RPMI8226 (cell line): ENCODE data around the gene MIGA2.

Source experiments
- DNase-seq: peaks from one replicate; pipeline ENCODE4 v3.0.0-alpha.2; 2015

MIGA2 gene

GRCh38 chr9:129076640-129077037, 40.2 kb downstream of the MIGA2 start:
- no peak for DNase-seq

GRCh38 chr9:129077236-129077635, 40.8 kb downstream of the MIGA2 start:
- DNase-seq: no peak

- no peak for DNase-seq
Measured at GRCh38 chr9:129078691-129079503, 42.5 kb downstream of the MIGA2 start.

- DNase-seq: no peak
Measured at GRCh38 chr9:129079829-129080228, 43.4 kb downstream of the MIGA2 start.

GRCh38 chr9:129080298-129080600, 43.8 kb downstream of the MIGA2 start:
- DNase-seq: no peak

GRCh38 chr9:129080601-129081387, 44.4 kb downstream of the MIGA2 start, which contains the start of gene DOLPP1:
Gene DOLPP1, plus strand, starts transcription at chr9:129081111. Its CDS starts 21 bp downstream, at chr9:129081132.
- DNase-seq: peak; percentile 100

GRCh38 chr9:129081388-129081904, 45.0 kb downstream of the MIGA2 start:
- peak; percentile 29 for DNase-seq

GRCh38 chr9:129084087-129084486, 47.7 kb downstream of the MIGA2 start:
- no peak for DNase-seq

GRCh38 chr9:129089246-129089645, 52.8 kb downstream of the MIGA2 start:
- no peak for DNase-seq

- no peak for DNase-seq
Measured at GRCh38 chr9:129093602-129094386, 57.4 kb downstream of the MIGA2 start.

GRCh38 chr9:129094387-129095169, 58.2 kb downstream of the MIGA2 start:
- DNase-seq: no peak

- DNase-seq: no peak
Measured at GRCh38 chr9:129095170-129095667, 58.8 kb downstream of the MIGA2 start.

GRCh38 chr9:129095908-129096307, 59.5 kb downstream of the MIGA2 start:
- DNase-seq: no peak

- no peak for DNase-seq
Measured at GRCh38 chr9:129097671-129098306, 61.4 kb downstream of the MIGA2 start.

GRCh38 chr9:129098328-129098727, 61.9 kb downstream of the MIGA2 start:
- no peak for DNase-seq

- peak; percentile 22 for DNase-seq
Measured at GRCh38 chr9:129100383-129101169, 64.2 kb downstream of the MIGA2 start.

- no peak for DNase-seq
Measured at GRCh38 chr9:129101279-129101678, 64.9 kb downstream of the MIGA2 start.

- no peak for DNase-seq
Measured at GRCh38 chr9:129102095-129102525, 65.7 kb downstream of the MIGA2 start.

GRCh38 chr9:129102791-129103594, 66.6 kb downstream of the MIGA2 start:
- peak; percentile 61 for DNase-seq

- no peak for DNase-seq
Measured at GRCh38 chr9:129103595-129103965, 67.2 kb downstream of the MIGA2 start.
